B cell (primary cell): ENCODE results near the gene HSD11B1. TPM values are rescaled to one million over a fixed set of nuclear protein-coding genes. Genes with fewer than 3 reads are reported as not detected.

Experiments used
- ATAC-seq: fragments of 200-7000 bp; cut with Tn5 transposase; one replicate; pipeline ENCODE4 v1.10.0; 2021; ENCODE audit warnings: low read depth, mild to moderate bottlenecking, moderate number of reproducible peaks, moderate library complexity
- CTCF ChIA-PET: fragments of 350-600 bp; sonication (Branson Sonifier 250); formaldehyde crosslinking; loops from one replicate; lab custom pipeline; 2021; ENCODE audit warnings: antibody characterized with exemption, inconsistent platforms; lab: Charles Lee
- POLR2A ChIA-PET: fragments of 350-600 bp; sonication (Branson Sonifier 250); formaldehyde crosslinking; loops from one replicate; lab custom pipeline; 2021; ENCODE audit warnings: antibody characterized with exemption; lab: Charles Lee
- DNase-seq: peaks from one replicate; pipeline ENCODE4 v3.0.0; 2013
- H2AFZ ChIP-seq: 2 replicates; pipeline ENCODE4 v1.6.1; 2012; ENCODE audit warnings: mild to moderate bottlenecking, low read depth, low read length; ENCODE audit not compliant: insufficient read depth, poor library complexity, severe bottlenecking
- H3K27ac ChIP-seq, 2 donors: 1 replicate in 1 of 2; 2 replicates in 1 of 2; pipeline ENCODE4 v1.5.1; 2012 to 2013; ENCODE audit warnings: low read length in 2 of 2, mild to moderate bottlenecking in 2 of 2, moderate library complexity in 1 of 2
- H3K27me3 ChIP-seq, 4 experiments: fragments of 200-600 bp in 1 of 4; sonication (generic) in 1 of 4; replicated peaks in 1 of 4; 1 replicate in 2 of 4; 2 replicates in 2 of 4; pipeline versions ENCODE4 v1.6.1 to v1.7.0; 2013 to 2016; ENCODE audit warnings: low read length in 3 of 4, mild to moderate bottlenecking in 2 of 4, mixed read lengths in 1 of 4, moderate library complexity in 1 of 4; ENCODE audit not compliant: insufficient read depth in 4 of 4, control insufficient read depth in 3 of 4; ENCODE audit errors: control extremely low read depth in 1 of 4
- H3K36me3 ChIP-seq, 2 experiments: replicated peaks in 1 of 2; 1 replicate in 1 of 2; 2 replicates in 1 of 2; pipeline versions ENCODE4 v1.6.1 to v1.7.1; 2013; ENCODE audit warnings: low read length in 1 of 2; ENCODE audit not compliant: insufficient read depth in 2 of 2, control insufficient read depth in 1 of 2; ENCODE audit errors: control extremely low read depth in 1 of 2, extremely low read depth in 1 of 2
- H3K4me1 ChIP-seq, 2 donors: fragments of 200-600 bp in 1 of 2; sonication (generic) in 1 of 2; 1 replicate in 1 of 2; 2 replicates in 1 of 2; pipeline versions ENCODE4 v1.5.1 to v1.6.1; 2013 to 2017; ENCODE audit warnings: low read length in 2 of 2; ENCODE audit not compliant: control insufficient read depth in 2 of 2, insufficient read depth in 2 of 2
- H3K4me2 ChIP-seq: replicated peaks from 2 replicates; pipeline ENCODE3; 2012; ENCODE audit warnings: mild to moderate bottlenecking, low read depth, low read length; ENCODE audit not compliant: poor library complexity, severe bottlenecking
- H3K4me3 ChIP-seq, 5 experiments: fragments of 200-600 bp in 1 of 5; sonication (generic) in 1 of 5; 1 replicate in 3 of 5; 2 replicates in 2 of 5; pipeline versions ENCODE4 v1.5.1 to v1.7.0; 2011 to 2016; ENCODE audit warnings: low read length in 4 of 5, mild to moderate bottlenecking in 4 of 5, low read depth in 2 of 5, control low read depth in 1 of 5, moderate library complexity in 1 of 5; ENCODE audit not compliant: insufficient read depth in 1 of 5; ENCODE audit errors: control extremely low read depth in 1 of 5, extremely low read depth in 1 of 5
- H3K79me2 ChIP-seq: fragments of 200-600 bp; sonication (generic); one replicate; pipeline ENCODE4 v1.6.0; 2016; ENCODE audit warnings: low read length; ENCODE audit not compliant: control insufficient read depth, insufficient read depth
- H3K9ac ChIP-seq: fragments of 200-600 bp; sonication (generic); 2 replicates; pipeline ENCODE4 v1.6.1; 2017; ENCODE audit warnings: mild to moderate bottlenecking, low read length, moderate library complexity
- H3K9me3 ChIP-seq, 3 donors: one replicate each; pipeline versions ENCODE4 v1.6.1 to v1.7.1; 2013; ENCODE audit warnings: low read length in 2 of 3; ENCODE audit not compliant: control insufficient read depth in 2 of 3, insufficient read depth in 1 of 3; ENCODE audit errors: control extremely low read depth in 1 of 3
- H4K20me1 ChIP-seq: 2 replicates; pipeline ENCODE4 v1.6.0; 2012; ENCODE audit warnings: mild to moderate bottlenecking, low read length; ENCODE audit not compliant: insufficient read depth, control insufficient read depth, poor library complexity, severe bottlenecking
- H3K27ac Mint-ChIP-seq: one replicate; pipeline ENCODE4 v1.8.0; 2021; ENCODE audit warnings: mixed read lengths
- H3K27me3 Mint-ChIP-seq: one replicate; pipeline ENCODE4 v1.8.0; 2021; ENCODE audit warnings: mixed read lengths
- H3K4me1 Mint-ChIP-seq: one replicate; pipeline ENCODE4 v1.8.0; 2021; ENCODE audit warnings: mixed read lengths
- H3K4me3 Mint-ChIP-seq: one replicate; pipeline ENCODE4 v1.8.0; 2021; ENCODE audit warnings: mixed read lengths
- H3K9me3 Mint-ChIP-seq: one replicate; pipeline ENCODE4 v1.8.0; 2022; ENCODE audit warnings: mixed read lengths; ENCODE audit not compliant: insufficient read depth
- CTCF ChIP-seq: fragments of 200-600 bp; IDR thresholded peaks from one replicate; pipeline ENCODE4 v1.8.0; 2022; ENCODE audit warnings: antibody characterized with exemption, mild to moderate bottlenecking
- EZH2 ChIP-seq: IDR thresholded peaks from 2 replicates; pipeline ENCODE4 v1.6.1; 2012; ENCODE audit warnings: borderline replicate concordance, low read depth, mild to moderate bottlenecking, moderate library complexity, low read length; ENCODE audit not compliant: insufficient read depth, poor library complexity, severe bottlenecking
- intact Hi-C: fragments of 100-400 bp; cut with micrococcal nuclease; formaldehyde crosslinking; loops from one replicate; pipeline ENCODE4 v1.10.0; 2022
- polyA plus RNA-seq: library from polyadenylated mRNA; depleted of rRNA; stranded (reverse); fragments of >200 nt; gene quantifications from 2 replicates; pipeline ENCODE4 v1.2.3, GENCODE V29; 2012
- total RNA-seq, 2 donors: library from RNA; stranded (reverse); fragments of 120-200 nt in 1 of 2; gene quantifications; 1 replicate in 1 of 2; 2 replicates in 1 of 2; pipeline versions ENCODE4 v1.2.3 to v1.2.4, GENCODE V29; 2013 to 2022

HSD11B1 gene
- total and polyA plus RNA-seq, 2 donors (not counting 1 experiment from before 2014, with no cell fraction given): not detected

GRCh38 chr1:209767096-209767495, 62.5 kb downstream of the HSD11B1 start:
- H3K27ac ChIP-seq: peak overlapping the region; percentile 57 to 87
- H3K4me2 ChIP-seq: peak overlapping the region; percentile 71
- H2AFZ ChIP-seq: no peak overlapping the region
- Mint-ChIP-seq H3K4me3 (peak overlapping the region; percentile 19), H3K27me3 (no peaks in the 10 kb centered on the region), H3K9me3 (no peaks in the 10 kb centered on the region), H3K27ac (no peak overlapping the region), H3K4me1 (peaks cover 41% of the 10 kb centered on the region)
- H3K4me1 ChIP-seq: peaks cover 42 to 58% of the 10 kb centered on the region in 2 donors
- H4K20me1 ChIP-seq: peaks cover 15% of the 10 kb centered on the region
- H3K79me2 ChIP-seq: peaks cover 90% of the 10 kb centered on the region
- no peak overlapping the region for H3K4me3 ChIP-seq
- intact Hi-C loops: loop anchor here (5.0 kb wide), 1 partner anchor 60 kb away; the partner anchor contains the start of gene UTP25
- H3K36me3 ChIP-seq: peaks cover 8 to 50% of the 10 kb centered on the region in 2 experiments
- H3K9ac ChIP-seq: no peak overlapping the region
- no peak for TF ChIP-seq CTCF
- no peak for TF ChIP-seq EZH2
- ATAC-seq (no peak), DNase-seq (no peak)
- no peaks in the 10 kb centered on the region for H3K27me3 ChIP-seq
- H3K9me3 ChIP-seq: no peaks in the 10 kb centered on the region
- POLR2A ChIA-PET: interaction anchor here (0.9 to 4.2 kb wide), 4 partner anchors 8 to 1559 kb away, joined by 3 to 40 read pairs (median 4); partner anchors contain the start of genes C1orf74, TRAF3IP3 and TRAF5
- CTCF ChIA-PET: interaction anchor here (1.0 to 5.3 kb wide), 6 partner anchors 8 to 56 kb away, joined by 3 to 48 read pairs (median 10); partner anchors contain the start of genes C1orf74 and TRAF3IP3

GRCh38 chr1:209767706-209768105, 63.1 kb downstream of the HSD11B1 start:
- peaks cover 37% of the 10 kb centered on the region for H3K4me1 Mint-ChIP-seq
- Histone ChIP-seq H4K20me1 (peaks cover 15% of the 10 kb centered on the region), H3K9ac (peak overlapping the region; percentile 77), H3K27ac (peak overlapping the region; percentile 57 to 87), H3K27me3 (no peaks in the 10 kb centered on the region), H3K4me2 (peak overlapping the region; percentile 71), H3K79me2 (peaks cover 84% of the 10 kb centered on the region), H3K36me3 (peaks cover 5 to 50% of the 10 kb centered on the region in 2 experiments), H2AFZ (no peak overlapping the region), H3K4me3 (peak overlapping the region; percentile 58 to 83 (median 68)), H3K4me1 (peaks cover 48 to 64% of the 10 kb centered on the region in 2 donors), H3K9me3 (no peaks in the 10 kb centered on the region)
- no peak overlapping the region for H3K27ac Mint-ChIP-seq
- POLR2A ChIA-PET: interaction anchor here (0.9 to 4.2 kb wide), 5 partner anchors 9 to 1559 kb away, joined by 3 to 40 read pairs (median 6); partner anchors contain the start of genes C1orf74, TRAF3IP3 and TRAF5
- H3K4me3 Mint-ChIP-seq: no peak overlapping the region
- CTCF ChIA-PET: interaction anchor here (0.6 to 5.3 kb wide), 7 partner anchors 8 to 78 kb away, joined by 3 to 48 read pairs (median 10); partner anchors contain the start of gene C1orf74
- no peak for ATAC-seq
- DNase-seq: no peak
- TF ChIP-seq CTCF: no peak
- TF ChIP-seq EZH2: no peak
- intact Hi-C loops: loop anchor here (1.0 to 5.0 kb wide), 2 partner anchors 11 to 60 kb away; partner anchors contain the start of genes TRAF3IP3 and UTP25
- no peaks in the 10 kb centered on the region for H3K27me3 Mint-ChIP-seq
- H3K9me3 Mint-ChIP-seq: no peaks in the 10 kb centered on the region
